NCI-H146 treated with DMSO at 0.1 percent for 48 hours (cell line): ENCODE results near the gene PARD3B.

Source experiments
- DNase-seq: peaks from one replicate; lab custom pipeline; 2025; ENCODE audit not compliant: unreplicated experiment; lab: John Stamatoyannopoulos, UW

Gene PARD3B

GRCh38 chr2:204931562-204931961, 386.3 kb downstream of the PARD3B start:
- DNase-seq, result no peak

DNA sequence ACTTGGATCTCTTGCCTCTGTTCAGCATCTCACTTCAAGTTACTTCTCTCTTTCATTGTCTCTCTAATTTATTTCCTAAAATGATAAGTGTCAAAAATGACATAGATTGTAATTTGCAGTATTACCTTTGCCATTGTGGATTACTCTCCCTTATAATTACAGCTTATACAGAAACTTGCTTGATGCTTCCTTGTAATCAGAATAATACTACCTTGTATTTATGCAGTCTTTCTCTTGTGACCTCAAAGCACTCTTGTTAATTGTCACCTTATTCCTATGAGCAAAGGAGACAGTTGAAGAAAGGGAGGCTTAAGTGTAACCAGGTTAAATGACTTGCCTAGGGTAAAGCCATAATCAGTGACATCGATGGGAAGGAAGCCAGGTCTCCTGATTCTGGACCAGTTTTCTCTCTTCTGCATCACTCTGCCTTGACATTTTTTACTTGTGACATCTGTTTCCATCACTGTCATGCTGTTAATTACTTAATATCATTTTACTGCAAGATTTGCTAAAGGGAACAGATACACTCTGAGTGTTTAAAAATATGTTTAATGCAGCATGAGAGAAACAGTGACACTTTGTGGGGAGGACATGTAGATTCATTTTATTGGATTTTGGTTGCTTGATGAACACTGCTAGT, 388.6 kb downstream of the PARD3B start:
- DNase-seq, result no peak

- no peak for DNase-seq
Observed at GRCh38 chr2:204944927-204945326, 399.7 kb downstream of the PARD3B start.

- DNase-seq, result no peak
Observed at GRCh38 chr2:204945376-204945775, 400.1 kb downstream of the PARD3B start.

- DNase-seq, result no peak
Observed at GRCh38 chr2:204946892-204947291, 401.6 kb downstream of the PARD3B start.

DNA sequence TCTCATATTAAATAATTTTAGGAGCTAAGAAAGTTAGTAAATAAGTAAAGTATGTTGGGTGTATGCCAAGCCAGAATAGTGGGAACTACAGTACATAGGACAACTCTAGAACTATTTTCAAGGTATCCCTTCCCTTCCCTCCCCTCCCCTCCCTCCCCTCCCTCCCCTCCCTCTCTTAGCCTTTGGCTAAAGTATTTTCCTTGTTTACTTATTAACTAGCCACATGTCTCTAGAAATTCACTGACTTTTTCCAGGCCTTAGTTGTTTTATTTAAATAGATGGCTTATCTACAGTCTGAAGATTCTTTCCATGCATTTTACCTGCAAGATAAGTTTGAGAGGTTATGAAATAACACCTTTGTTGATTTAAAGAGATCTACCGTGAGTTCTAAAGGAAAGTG, 402.1 kb downstream of the PARD3B start:
- no peak for DNase-seq

- DNase-seq, result no peak
Observed at GRCh38 chr2:204948024-204948763, 402.9 kb downstream of the PARD3B start.

- no peak for DNase-seq
Observed at GRCh38 chr2:204948822-204949221, 403.5 kb downstream of the PARD3B start.

- no peak for DNase-seq
Observed at GRCh38 chr2:204950695-204951346, 405.5 kb downstream of the PARD3B start.

DNA sequence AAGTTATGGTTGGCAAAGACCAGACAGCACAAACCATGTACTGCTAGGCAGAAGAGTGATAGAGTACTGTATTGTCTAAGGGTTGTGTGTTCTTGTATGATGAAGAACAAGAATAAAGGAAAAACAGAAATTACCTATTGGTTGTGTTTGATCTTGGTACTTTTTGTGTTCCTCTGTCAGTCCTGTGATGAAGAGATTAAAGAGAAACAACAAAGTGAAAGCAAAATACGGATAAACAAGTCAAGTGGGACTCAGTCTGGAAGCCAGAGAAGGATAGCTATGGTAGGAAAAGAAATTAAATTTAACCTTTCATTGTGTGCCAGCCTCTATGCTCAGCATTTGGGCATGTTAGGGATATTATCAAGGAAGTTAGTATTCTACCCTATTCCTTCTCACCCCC, 413.1 kb downstream of the PARD3B start:
- no peak for DNase-seq

GRCh38 chr2:204964414-204964813, 419.1 kb downstream of the PARD3B start:
- DNase-seq, result no peak

- DNase-seq, result no peak
Observed at GRCh38 chr2:204966245-204966644, 421.0 kb downstream of the PARD3B start.

GRCh38 chr2:204967199-204967960, 422.1 kb downstream of the PARD3B start:
- DNase-seq, result no peak

- DNase-seq, result no peak
Observed at GRCh38 chr2:204971206-204971907, 426.1 kb downstream of the PARD3B start.

- DNase-seq, result no peak
Observed at GRCh38 chr2:204972161-204972560, 426.9 kb downstream of the PARD3B start.

DNA sequence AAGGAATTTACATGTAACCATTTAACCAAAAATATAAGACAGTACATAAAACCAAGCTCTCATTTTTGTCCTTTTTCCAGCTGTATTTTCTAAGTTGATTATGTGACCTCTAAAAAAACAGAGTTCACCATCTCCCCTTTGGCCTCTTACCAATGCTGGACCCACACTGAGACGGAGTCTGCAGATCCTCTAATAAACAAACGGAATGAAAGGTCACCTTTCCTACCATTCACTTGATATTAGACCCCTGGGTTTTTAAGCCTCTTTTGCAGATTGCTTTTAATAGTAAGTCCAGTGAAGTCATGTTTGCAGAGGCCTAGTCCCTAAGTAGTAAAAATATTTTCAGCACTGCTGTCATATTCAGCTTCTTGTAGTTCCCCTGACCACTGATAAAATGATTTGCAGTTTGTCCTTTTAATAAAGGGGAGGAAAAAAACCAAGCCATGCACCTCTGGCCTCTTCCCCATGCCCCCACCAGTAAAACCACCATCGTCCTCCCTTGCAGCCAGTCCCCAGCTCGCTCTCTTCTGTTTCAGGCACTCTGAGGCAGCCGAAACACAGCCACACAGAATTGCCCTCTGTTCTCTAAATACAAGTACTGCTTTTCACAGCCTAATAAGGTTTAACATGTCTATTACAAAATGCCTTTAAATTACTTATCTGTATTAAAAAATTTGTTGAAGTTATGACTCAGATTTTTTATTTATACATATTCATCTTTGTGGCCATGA, 427.5 kb downstream of the PARD3B start:
- DNase-seq, result no peak

- DNase-seq, result no peak
Observed at GRCh38 chr2:204973616-204974015, 428.3 kb downstream of the PARD3B start.

GRCh38 chr2:204974487-204974886, 429.2 kb downstream of the PARD3B start:
- DNase-seq, result no peak

GRCh38 chr2:204977914-204978313, 432.6 kb downstream of the PARD3B start:
- no peak for DNase-seq

DNA sequence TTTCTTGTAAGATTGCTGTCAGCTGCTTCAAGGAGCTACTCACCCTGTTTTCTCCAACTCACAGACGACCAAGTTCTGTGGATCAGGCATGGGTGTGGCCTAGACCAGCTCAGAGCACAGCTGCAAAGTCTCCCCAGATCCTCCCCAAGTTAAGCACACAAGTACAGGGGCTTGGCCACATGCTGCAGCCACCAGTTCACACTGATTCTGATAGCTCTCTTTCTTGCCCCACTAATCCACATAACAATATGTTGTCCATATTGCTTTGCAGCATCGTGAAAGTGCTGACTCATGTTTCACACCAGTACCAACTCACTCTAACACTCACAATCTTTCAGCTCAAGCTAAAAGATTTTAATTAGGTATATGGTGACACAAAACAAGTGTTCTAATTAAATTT, 437.0 kb downstream of the PARD3B start:
- no peak for DNase-seq
